Smooth muscle cell of the pulmonary artery (primary cell): ENCODE results near the gene FASTK. TPM values are rescaled to one million over a fixed set of nuclear protein-coding genes. Genes with fewer than 3 reads are reported as not detected.

ENCODE experiments used
- total RNA-seq: library from RNA; depleted of rRNA; stranded (reverse); fragments of >200 nt; gene quantifications from 2 replicates; pipeline ENCODE4 v1.2.3, GENCODE V29; 2014

The FASTK gene, protein sequence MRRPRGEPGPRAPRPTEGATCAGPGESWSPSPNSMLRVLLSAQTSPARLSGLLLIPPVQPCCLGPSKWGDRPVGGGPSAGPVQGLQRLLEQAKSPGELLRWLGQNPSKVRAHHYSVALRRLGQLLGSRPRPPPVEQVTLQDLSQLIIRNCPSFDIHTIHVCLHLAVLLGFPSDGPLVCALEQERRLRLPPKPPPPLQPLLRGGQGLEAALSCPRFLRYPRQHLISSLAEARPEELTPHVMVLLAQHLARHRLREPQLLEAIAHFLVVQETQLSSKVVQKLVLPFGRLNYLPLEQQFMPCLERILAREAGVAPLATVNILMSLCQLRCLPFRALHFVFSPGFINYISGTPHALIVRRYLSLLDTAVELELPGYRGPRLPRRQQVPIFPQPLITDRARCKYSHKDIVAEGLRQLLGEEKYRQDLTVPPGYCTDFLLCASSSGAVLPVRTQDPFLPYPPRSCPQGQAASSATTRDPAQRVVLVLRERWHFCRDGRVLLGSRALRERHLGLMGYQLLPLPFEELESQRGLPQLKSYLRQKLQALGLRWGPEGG
- total RNA-seq: 75.0 and 92.8 TPM in 2 replicates

DNA sequence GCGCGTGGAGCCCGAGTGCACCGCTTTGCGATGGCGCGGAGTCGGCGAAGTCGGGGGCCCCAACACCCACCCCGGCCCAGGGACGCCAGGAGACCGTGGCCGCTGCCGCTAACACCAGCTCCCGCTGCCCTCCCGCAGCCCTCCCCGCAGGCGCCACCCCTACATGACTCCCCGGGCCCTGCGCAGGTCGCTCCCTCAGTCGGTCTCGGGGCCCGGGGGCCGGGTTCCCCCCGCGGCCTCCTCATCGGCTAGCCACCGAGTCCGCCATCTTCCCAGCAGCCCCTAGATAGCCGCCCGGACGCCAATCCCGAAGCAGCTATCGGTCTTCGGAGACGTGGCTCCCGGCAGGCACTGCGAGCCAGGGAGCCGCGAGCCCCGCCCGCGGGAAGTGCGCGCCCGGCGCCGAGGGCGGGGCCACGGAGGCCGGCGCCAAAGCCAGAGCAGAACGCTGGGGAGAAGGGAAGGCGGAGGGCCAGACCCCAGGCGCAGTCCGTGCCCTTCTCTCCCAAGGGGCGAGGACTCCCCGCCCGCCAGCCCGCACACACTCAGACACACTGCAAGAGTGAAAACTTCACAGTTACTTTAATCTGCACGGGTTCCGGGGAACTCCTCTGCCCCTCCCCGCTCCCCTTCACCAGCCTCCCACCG lies at the start of gene FASTK:
FASTK (minus strand) TSS at position 288 of the 648 bp plus-strand sequence; CDS start at position 245, 43 bp downstream.

DNA sequence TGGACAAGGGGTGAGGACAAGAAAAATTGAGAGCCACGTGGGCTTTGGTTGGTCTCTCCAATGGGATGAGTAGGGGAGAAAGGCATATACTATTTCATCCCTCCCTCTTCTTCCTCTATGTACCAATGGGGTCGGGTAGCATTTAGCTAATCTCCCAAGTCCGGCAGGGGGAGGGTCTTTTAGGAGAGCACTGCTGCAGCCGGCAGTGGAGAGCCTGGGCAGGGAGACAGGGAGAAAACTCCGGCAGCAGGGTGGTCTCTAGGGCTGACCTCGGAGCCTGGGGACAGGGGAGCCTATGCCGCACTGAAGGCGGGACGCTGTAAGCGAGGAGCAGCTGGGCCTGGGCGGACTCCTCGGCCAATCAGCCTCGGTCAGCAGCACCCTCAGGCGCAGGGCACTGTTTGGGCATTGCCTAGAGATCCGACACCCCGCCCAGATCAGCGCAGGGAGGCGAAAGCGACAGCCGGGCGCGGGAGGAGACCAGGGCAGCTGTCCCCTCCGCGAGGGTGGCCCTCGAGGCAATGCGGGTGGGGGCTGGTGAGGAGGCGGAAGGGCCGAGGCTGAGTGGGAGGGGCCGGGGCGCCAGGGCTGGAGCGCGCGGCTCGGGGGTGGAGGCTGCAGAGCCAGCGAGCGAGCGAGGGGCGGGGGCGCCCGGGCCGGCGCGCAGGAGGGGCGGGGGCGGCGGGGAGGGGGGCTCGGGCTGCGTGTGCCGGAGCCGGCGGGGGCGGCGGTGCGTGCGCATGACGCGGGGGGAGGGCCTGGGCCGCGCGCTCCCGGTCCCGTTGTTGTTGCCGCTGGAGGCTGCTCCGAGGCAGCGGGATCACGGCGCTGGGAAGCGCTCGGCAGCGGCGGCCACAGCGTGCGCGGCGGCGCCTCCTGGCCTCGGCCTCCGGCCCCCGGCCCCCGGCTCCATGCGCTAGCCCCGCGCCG lies 5.3 kb upstream of the FASTK start, which contains the start of gene AGAP3:
AGAP3 (plus strand) TSS at position 785 of the 930 bp plus-strand sequence. CDS start 267 bp downstream, outside the sequence.

DNA sequence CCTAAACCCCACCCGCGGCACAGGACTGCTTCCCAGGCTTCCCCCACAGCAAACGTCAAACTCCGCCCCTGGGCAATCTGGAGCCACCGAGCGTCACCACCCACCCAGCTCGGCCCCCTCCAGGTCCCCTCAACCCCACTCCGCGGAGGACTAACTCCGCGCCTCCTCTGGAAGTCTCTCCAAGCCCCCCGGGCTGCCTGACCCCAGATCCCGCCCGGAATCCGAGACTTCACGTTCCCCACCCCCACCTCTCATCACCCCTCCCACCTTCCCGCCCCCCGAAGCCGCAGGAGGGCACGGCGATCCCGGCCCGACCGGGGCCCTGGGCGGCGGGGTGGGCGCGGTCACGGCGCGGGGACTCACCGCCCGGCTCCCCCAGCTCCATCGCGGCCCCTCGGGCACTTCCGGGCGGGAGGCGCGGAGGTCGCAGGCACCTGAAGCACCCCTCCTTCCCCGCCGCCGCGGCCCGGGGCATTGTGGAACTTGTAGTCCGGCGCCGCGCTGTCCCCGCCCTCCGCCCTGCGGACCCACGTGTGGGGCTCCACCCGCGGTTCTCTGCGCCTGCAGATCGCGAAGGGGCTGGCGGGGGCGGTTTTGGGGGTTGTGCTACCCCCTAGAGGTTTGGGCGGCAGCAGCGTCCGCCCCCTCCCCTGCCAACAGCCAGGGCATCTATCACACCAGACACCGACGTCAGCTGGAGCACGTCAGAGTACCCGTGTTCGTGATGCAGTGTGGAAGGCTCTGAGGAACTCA lies 2.6 kb upstream of the FASTK start, which contains the start of gene TMUB1:
TMUB1 (minus strand) TSS at position 423 of the 753 bp plus-strand sequence. CDS start 930 bp downstream, outside the sequence.

DNA sequence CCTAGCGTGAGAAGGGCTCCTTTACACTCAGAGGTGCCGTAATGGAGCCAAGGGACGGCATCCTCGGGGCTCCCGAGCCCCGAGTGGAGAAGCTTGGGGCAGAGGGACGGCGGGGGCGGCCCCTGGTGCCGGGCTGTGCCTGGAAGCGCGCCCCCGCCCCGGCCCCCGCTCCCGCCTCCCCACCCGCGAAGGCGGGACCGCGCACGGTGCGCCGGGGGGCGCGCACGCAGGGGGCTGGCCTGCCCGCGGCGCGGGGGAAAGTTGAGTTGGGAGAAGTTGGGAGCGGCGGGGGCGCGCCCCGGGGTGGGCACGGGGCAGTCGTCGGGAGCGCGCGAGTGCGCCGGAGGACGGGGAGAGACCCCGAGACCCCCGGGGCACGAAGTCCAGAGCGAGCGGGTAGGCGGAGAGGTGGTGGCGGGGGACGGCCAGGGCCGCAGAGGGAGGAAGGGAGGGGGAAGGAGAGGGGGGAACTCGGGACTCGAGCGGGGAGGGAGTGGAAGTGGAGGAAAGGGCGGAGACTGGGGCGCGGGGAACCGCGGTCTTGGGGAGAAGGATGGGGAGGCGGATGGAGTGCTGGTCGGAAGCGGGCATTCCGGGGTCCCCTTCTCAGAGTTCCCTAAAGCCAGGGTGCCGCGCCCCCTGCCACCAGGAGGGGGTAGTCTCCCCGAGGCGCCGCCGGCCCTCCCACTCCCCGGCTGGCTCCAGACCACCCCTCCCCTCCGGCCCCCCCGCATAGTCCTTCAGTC lies 21.1 kb downstream of the FASTK start, which contains the start of gene SLC4A2:
SLC4A2 (plus strand) TSS at position 223 of the 746 bp plus-strand sequence. CDS start 2,399 bp downstream, outside the sequence.

DNA sequence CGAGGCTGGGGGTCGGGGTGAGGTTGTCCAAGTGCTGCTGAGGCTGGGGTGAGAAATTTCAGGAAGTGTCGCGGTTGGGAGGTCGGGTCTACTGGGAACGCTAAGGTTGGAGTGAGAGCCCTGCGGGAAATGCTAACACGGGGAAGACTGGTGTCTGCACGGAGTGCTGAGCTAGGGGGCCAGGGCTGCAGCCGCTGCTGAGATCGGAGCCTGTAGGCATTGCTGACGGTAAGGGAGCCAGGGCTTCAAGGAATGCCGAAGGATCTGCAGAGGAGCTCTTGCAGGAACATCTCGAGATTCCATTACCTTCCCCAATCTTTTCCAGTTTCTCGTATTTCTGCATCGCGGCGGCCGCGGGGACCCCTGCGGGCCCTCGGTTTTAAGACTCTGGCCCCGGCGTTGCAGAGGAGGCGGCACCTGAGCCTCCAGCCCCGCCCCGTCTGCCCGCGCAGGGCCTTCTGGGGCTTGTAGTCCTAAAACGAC lies 23.1 kb downstream of the FASTK start, which contains the start of gene CDK5:
CDK5 (minus strand) TSS at position 392 of the 483 bp plus-strand sequence; CDS start at position 343, 49 bp downstream.

DNA sequence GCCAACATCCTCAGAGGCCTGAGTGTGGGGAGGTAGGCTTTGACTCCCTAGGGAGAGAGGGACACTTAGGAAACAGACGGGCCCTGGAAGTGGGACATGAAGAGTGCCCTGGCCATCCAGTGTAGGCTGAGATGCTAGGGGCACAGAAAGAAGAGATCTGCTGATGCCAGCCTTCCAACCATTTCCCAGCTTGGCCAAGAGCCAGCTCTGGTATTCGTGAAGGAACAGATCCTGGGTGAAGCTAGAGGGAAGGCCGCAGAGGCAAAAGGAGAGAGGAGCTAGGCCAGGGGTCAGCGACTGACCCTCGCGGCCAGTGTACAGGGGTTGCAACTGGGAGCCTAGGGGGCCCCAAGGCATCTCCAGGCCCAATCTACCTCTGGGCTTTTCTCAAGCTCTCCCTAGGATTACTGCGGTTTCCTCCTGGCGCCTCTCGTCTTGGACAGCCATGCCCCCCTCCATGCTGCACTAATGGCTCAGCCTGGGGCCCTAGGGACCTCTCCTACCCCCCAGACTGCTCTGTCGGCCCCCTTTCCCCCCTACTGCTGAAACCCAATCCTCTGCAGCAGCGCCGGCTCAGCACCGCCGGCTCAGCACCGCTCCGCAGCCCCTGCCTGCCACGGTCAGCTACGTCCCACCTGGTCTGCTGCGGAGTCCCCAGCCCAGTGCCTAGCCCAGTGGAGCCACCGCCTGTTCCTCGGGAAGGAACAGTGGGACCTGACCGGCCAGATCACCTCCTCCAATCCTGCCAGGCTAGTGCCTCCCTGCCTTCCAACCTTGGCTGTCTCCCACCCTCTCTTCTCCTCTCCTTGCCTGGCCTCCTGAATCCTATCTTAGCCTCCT lies 32.4 kb downstream of the FASTK start, which contains the start of gene ASIC3:
ASIC3 (plus strand) TSS at position 556 of the 840 bp plus-strand sequence. CDS start 355 bp downstream, outside the sequence.

DNA sequence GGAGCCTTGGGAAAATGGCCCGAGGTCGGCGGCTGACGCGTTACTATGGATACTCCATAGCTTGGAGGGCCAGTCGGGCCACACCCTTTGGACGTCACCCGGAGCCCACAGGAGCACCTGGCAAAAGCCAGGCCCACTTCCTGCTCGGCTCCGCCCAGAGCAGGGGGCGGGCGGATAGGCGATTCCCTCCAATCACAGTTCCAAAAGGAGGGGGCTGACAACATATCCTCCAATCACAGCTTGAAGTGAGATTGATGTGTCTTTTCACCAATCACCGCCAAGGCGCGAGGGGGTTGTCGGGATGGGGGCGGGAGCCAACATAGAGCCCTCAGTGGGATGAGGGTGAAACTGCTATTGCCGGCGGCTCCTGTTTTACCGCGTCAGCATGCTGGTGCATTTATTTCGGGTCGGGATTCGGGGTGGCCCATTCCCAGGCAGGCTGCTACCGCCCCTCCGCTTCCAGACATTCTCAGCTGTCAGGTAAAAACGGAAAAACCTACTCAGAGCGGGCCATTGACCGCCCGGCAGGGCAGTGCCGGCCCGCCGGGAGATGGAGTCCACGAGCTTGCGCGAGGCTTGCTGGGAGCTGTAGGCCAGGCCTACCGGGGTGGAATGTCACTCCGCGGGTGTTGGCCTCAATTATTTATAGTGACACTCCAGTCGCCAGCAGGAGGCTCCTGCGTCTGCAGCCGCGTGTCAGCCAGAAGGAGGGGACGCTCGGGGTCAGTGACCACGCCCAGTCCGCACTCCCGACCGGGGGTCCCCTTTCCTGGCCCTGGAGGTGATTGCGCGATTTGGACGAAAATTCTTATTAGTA lies 52.3 kb downstream of the FASTK start, which contains the start of gene ABCB8:
ABCB8 (plus strand) TSS at position 320 of the 817 bp plus-strand sequence; CDS start at position 386, 66 bp downstream.

Other genes with a start within 250 kb of the FASTK start
- gene AOC1, start 228.3 kb downstream of the FASTK start, total RNA-seq: not detected in 2 replicates
- 0.13 and 0.79 TPM in 2 replicates for gene KCNH2, start 102.5 kb downstream of the FASTK start, total RNA-seq
- 0.17 and 0.33 TPM in 2 replicates for gene NOS3, start 89.8 kb downstream of the FASTK start, total RNA-seq
- 0.98 and 1.2 TPM in 2 replicates for gene ATG9B, start 56.3 kb downstream of the FASTK start, total RNA-seq
- gene ABCB8, start 52.4 kb downstream of the FASTK start, total RNA-seq: 34.2 and 37.6 TPM in 2 replicates
- gene ASIC3, start 32.3 kb downstream of the FASTK start, total RNA-seq: 0.26 TPM in 2 replicates
- gene CDK5, start 22.9 kb downstream of the FASTK start, total RNA-seq: 17.9 and 18.8 TPM in 2 replicates
- gene SLC4A2, start 21.2 kb downstream of the FASTK start, total RNA-seq: 88.2 and 137 TPM in 2 replicates
- gene TMUB1, start 2.7 kb upstream of the FASTK start, total RNA-seq: 25.5 and 26.2 TPM in 2 replicates
- gene AGAP3, start 5.7 kb upstream of the FASTK start, total RNA-seq: 31.9 and 61.6 TPM in 2 replicates
- not detected in 2 replicates for gene GBX1, start 86.9 kb upstream of the FASTK start, total RNA-seq
- gene ASB10, start 106.4 kb upstream of the FASTK start, total RNA-seq: not detected in 2 replicates
- gene H2BK1, start 129.7 kb upstream of the FASTK start, total RNA-seq: not detected in 2 replicates
- gene ABCF2, start 146.4 kb upstream of the FASTK start, total RNA-seq: 40.4 and 54.2 TPM in 2 replicates
- 123 and 204 TPM in 2 replicates for gene CHPF2, start 151.7 kb upstream of the FASTK start, total RNA-seq
- gene SMARCD3, start 167.9 kb upstream of the FASTK start, total RNA-seq: 37.1 and 38.7 TPM in 2 replicates